H1 (cell line): Measurements from ENCODE around the gene CIRBP. TPM values are rescaled to one million over a fixed set of nuclear protein-coding genes. Genes with fewer than 3 reads are reported as not detected.

Experiments used
- CBX8 ChIP-seq: fragments of 300-800, 300-1000 bp; sonication (generic); IDR thresholded peaks from 2 replicates; pipeline ENCODE4 v1.7.1; 2016; ENCODE audit warnings: low read depth, low read length, borderline replicate concordance
- CTBP2 ChIP-seq: IDR thresholded peaks from 2 replicates; pipeline ENCODE4 v1.7.0; 2011; ENCODE audit warnings: borderline replicate concordance, mild to moderate bottlenecking, moderate library complexity, mixed read lengths, low read length; ENCODE audit not compliant: insufficient read depth, insufficient read length
- JUN ChIP-seq: IDR thresholded peaks from 2 replicates; pipeline ENCODE4 v1.6.1; 2011; ENCODE audit warnings: low read depth, mild to moderate bottlenecking, improper control_type of control experiment, low read length
- RAD21 ChIP-seq, 2 experiments: IDR thresholded peaks in 1 of 2; conservative IDR thresholded peaks in 1 of 2; 2 replicates each; pipeline ENCODE4 v1.6.1; 2011; ENCODE audit warnings: low read depth in 2 of 2, low read length in 2 of 2, improper control_type of control experiment in 1 of 2, inconsistent platforms in 1 of 2, mild to moderate bottlenecking in 1 of 2, moderate library complexity in 1 of 2
- SP4 ChIP-seq: IDR thresholded peaks from 2 replicates; pipeline ENCODE4 v1.6.1; 2012; ENCODE audit warnings: low read length, inconsistent platforms
- SUZ12 ChIP-seq: fragments of 200-600 bp; sonication (generic); IDR thresholded peaks from 2 replicates; pipeline ENCODE4 v1.6.1; 2012; ENCODE audit warnings: mild to moderate bottlenecking, inconsistent platforms, low read length, moderate library complexity, mixed read lengths
- TEAD4 ChIP-seq: IDR thresholded peaks from 2 replicates; pipeline ENCODE4 v1.6.1; 2012; ENCODE audit warnings: low read depth, low read length, inconsistent platforms, mixed read lengths
- polyA plus RNA-seq, 7 experiments: library from polyadenylated mRNA; depleted of rRNA in 3 of 7; stranded (reverse) in 5 of 7; unstranded in 2 of 7; fragments of >200 nt in 5 of 7; fragments of 200-250 nt in 2 of 7; gene quantifications; 1 replicate in 5 of 7; 2 replicates in 1 of 7; 4 replicates in 1 of 7; pipeline versions ENCODE4 v1.2.1 to v1.2.3, GENCODE V29; 2011 to 2013; ENCODE audit warnings: missing spikeins in 2 of 7, mixed read lengths in 2 of 7
- total RNA-seq: library from RNA; stranded (reverse); fragmentation: NEBNext Ultra II Directional; extraction: Animal tissue kit (Norgen Biotek cat#: 25700); gene quantifications from 2 replicates; pipeline ENCODE4 v1.2.1, GENCODE V29; 2021
- TF ChIP-seq, protein P1 (sequence below): IDR thresholded peaks from 2 replicates; pipeline ENCODE4 v1.6.1; 2011; ENCODE audit warnings: low read length, improper control_type of control experiment

The CIRBP gene
- total and polyA plus RNA-seq, 2 of the 8 experiments (the other 6 are each of a cell fraction or from before 2014, with no cell fraction given) = 175 to 199 TPM

DNA sequence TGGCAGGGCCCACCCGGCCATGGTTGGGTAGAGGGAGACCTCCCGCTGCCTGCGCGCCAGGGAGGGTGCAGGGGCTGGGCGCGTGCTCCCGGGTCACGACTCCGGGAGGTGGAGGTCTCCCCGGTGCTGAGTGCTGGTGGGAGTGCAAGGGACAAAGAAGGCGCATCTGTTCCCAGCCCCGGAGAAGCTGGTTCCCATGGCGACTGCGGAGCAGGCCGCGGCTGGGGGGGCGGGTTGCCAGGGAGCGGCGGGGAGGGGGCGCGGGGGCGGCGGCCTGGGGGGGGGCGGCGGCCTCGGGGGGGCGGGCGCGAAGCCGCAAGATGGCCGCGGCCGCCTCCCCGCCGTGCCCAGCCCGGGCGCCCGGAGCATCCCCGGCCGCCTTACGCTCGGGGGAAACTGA lies 32.6 kb upstream of the CIRBP start (continued):
- TF ChIP-seq SUZ12 (no peak), CTBP2 (no peak), CBX8 (no peak), TEAD4 (no peak), RAD21 (IDR thresholded peaks at IDR 0.05 in 1 of 2, conservative IDR thresholded peaks at IDR 0.05 in 1 of 2; ENCODE audit: low read depth in 2 of 2, low read length in 2 of 2) (no peak), JUN (no peak), SP4 (no peak)
- TF ChIP-seq, protein P1, sequence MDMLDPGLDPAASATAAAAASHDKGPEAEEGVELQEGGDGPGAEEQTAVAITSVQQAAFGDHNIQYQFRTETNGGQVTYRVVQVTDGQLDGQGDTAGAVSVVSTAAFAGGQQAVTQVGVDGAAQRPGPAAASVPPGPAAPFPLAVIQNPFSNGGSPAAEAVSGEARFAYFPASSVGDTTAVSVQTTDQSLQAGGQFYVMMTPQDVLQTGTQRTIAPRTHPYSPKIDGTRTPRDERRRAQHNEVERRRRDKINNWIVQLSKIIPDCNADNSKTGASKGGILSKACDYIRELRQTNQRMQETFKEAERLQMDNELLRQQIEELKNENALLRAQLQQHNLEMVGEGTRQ = no peak
- TF ChIP-seq, all 59 proteins: peak for 0
